Measurements from ENCODE around the gene SMAP2. TPM values are rescaled to one million over a fixed set of nuclear protein-coding genes. Genes with fewer than 3 reads are reported as not detected.

The SMAP2 gene
- polyA plus RNA-seq, 2 of the 4 experiments (the other 2 are of a cell fraction): 6.4 to 7.7 TPM

DNA sequence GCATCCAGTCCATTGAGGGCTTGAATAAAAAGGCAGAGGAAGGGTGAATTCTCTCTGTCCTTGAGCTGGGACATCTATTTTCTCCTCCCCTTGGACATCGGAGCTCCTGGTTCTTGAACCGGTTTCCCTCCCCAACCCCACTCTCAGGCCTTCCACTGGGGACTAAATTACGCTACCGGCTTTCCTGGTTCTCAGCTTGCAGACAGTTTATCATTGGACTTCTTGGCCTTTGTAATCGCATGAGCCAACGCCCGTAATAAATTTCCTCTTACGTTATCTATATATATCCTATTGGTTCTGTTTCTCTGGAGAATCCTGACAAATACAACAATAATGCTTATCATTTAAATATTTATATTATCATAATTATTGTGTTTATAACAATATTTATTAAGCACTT, 36.1 kb upstream of the SMAP2 start (continued):
- TF ChIP-seq ZSCAN20 (CRISPR knock-in tag; IDR thresholded peaks at IDR 0.05): no peak

DNA sequence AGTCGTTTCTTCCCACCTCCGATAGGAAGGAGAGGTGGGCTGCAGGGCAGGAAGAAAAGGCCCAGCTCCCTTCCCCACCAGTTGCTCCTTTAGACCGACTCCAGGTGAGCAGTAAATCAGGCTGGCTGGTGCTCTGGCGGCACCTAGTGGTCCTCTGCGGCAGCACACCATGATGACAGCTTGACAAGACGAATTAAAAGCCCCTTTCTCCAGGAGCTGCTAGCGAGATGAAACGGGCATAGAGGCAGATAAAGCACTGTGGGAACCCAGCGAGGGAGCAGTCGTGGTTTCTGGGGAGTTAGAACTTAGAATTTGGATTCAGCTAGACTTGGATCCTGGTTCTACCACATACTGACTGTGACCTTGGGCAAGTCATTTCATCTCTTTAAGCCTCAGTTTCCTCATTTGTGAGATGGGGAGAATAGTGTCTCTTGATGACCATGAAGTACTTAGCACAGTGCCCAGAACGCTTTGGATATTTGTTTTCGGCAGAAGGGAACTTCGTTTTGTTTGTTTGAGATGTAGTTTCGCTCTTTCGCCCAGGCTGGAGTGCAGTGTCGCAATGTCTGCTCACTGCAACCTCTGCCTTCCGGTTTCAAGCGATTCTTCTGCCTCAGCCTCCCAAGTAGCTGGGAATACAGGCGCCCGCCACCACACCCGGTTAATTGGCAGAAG, 34.6 kb upstream of the SMAP2 start:
- ATAC-seq: peak; percentile 86 to 95
- FAIRE-seq: no peak
- peak; percentile 73 to 80 for DNase-seq (ENCODE audit: low read depth in 1 of 2, low spot score in 1 of 2)
- no peak overlapping the region for H3K27ac ChIP-seq
- no peaks in the 10 kb centered on the region for H3K9me3 ChIP-seq
- ChIA-PET CTCF (interaction anchor here (0.6 to 6.3 kb wide), 57 partner anchors 9 to 366 kb away, joined by 3 to 58 read pairs (median 4); partner anchors contain the start of genes COL9A2, RLF, SMAP2 and TMCO2), POLR2A (interaction anchor here (0.6 to 0.7 kb wide), 2 partner anchors 18 to 81 kb away, joined by 3 to 6 read pairs; partner anchors contain the start of gene ZMPSTE24)
- TF ChIP-seq, protein P1, sequence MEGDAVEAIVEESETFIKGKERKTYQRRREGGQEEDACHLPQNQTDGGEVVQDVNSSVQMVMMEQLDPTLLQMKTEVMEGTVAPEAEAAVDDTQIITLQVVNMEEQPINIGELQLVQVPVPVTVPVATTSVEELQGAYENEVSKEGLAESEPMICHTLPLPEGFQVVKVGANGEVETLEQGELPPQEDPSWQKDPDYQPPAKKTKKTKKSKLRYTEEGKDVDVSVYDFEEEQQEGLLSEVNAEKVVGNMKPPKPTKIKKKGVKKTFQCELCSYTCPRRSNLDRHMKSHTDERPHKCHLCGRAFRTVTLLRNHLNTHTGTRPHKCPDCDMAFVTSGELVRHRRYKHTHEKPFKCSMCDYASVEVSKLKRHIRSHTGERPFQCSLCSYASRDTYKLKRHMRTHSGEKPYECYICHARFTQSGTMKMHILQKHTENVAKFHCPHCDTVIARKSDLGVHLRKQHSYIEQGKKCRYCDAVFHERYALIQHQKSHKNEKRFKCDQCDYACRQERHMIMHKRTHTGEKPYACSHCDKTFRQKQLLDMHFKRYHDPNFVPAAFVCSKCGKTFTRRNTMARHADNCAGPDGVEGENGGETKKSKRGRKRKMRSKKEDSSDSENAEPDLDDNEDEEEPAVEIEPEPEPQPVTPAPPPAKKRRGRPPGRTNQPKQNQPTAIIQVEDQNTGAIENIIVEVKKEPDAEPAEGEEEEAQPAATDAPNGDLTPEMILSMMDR (IDR thresholded peaks at IDR 0.05): peak; percentile 81
- peak in 1 of 2 experiments; percentile 49; a peak in 1 of 4 replicates for TF ChIP-seq CEBPB (IDR thresholded peaks at IDR 0.05)
- TF ChIP-seq SMC3 (IDR thresholded peaks at IDR 0.05): peak; percentile 71
- no peak for TF ChIP-seq HDAC2 (IDR thresholded peaks at IDR 0.05)
- peak; percentile 86 to 94 for TF ChIP-seq RAD21 (conservative IDR thresholded peaks at IDR 0.05 in 1 of 2, IDR thresholded peaks at IDR 0.05 in 1 of 2)
- TF ChIP-seq, protein P2, sequence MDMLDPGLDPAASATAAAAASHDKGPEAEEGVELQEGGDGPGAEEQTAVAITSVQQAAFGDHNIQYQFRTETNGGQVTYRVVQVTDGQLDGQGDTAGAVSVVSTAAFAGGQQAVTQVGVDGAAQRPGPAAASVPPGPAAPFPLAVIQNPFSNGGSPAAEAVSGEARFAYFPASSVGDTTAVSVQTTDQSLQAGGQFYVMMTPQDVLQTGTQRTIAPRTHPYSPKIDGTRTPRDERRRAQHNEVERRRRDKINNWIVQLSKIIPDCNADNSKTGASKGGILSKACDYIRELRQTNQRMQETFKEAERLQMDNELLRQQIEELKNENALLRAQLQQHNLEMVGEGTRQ (IDR thresholded peaks at IDR 0.05): no peak
- TF ChIP-seq, protein P3, sequence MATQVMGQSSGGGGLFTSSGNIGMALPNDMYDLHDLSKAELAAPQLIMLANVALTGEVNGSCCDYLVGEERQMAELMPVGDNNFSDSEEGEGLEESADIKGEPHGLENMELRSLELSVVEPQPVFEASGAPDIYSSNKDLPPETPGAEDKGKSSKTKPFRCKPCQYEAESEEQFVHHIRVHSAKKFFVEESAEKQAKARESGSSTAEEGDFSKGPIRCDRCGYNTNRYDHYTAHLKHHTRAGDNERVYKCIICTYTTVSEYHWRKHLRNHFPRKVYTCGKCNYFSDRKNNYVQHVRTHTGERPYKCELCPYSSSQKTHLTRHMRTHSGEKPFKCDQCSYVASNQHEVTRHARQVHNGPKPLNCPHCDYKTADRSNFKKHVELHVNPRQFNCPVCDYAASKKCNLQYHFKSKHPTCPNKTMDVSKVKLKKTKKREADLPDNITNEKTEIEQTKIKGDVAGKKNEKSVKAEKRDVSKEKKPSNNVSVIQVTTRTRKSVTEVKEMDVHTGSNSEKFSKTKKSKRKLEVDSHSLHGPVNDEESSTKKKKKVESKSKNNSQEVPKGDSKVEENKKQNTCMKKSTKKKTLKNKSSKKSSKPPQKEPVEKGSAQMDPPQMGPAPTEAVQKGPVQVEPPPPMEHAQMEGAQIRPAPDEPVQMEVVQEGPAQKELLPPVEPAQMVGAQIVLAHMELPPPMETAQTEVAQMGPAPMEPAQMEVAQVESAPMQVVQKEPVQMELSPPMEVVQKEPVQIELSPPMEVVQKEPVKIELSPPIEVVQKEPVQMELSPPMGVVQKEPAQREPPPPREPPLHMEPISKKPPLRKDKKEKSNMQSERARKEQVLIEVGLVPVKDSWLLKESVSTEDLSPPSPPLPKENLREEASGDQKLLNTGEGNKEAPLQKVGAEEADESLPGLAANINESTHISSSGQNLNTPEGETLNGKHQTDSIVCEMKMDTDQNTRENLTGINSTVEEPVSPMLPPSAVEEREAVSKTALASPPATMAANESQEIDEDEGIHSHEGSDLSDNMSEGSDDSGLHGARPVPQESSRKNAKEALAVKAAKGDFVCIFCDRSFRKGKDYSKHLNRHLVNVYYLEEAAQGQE (IDR thresholded peaks at IDR 0.05): 0 out of 2 replicates have a peak, but pooled peaks have one; percentile 26
- no peaks in the 10 kb centered on the region for H3K4me1 ChIP-seq
- WGBS (ENCODE audit: missing lambda C conversion rate): 7% methylated on average over 21 of the region's 21 CpGs
- peak overlapping the region; percentile 36 for H3K4me3 ChIP-seq
- H3K4me2 ChIP-seq: peak overlapping the region; percentile 93

DNA sequence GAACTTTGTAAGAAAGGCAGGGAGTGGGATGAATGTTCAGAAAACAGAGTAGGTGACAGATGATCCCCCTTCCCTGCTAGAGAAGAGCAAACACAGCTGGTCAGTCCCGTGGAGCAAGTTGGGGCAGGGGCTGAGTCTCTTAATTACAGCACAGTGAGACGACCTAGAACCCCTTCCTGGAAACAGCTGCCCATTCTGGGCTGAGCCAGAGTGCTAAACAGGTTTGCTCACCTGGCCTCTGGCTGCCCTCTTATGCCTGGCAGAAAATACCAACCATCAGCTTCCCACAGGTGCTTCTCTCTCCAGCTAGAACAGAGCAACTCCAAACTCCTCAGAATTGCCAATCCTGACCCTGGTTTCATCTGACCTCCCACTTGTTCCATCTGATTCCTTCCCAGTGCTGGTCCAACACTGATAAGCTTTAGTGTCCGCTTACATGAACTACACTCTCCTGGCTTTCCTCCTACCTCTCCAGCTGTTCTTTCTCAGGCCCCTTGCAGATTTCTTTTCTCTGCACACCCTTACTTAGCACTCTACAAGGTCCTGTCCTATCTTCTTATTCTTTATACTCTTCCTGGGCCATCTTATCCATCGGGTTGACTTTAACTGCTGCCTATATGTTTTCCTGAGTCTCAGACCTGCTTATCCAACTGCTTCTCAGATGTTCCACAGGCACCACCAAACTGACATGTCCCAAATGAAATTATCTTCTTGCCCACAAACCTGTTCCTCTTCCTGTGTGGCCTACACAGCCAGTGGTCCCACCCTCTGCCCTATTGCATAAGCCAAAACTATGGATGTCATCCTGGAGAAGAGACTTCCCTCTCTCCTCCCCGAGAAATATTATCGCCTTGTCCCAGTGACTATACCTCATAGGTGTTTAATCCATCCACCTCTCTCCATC, 33.9 kb upstream of the SMAP2 start:
- FAIRE-seq (no peak), DNase-seq (ENCODE audit: low read depth in 1 of 2, low spot score in 1 of 2) (no peak), ATAC-seq (peak; percentile 37 to 64; a peak in 3 of 6 replicates)
- WGBS (ENCODE audit: missing lambda C conversion rate): 37% methylated on average over 6 of the region's 6 CpGs
- ChIA-PET POLR2A (no interaction called here), CTCF (interaction anchor here (0.8 to 6.3 kb wide), 48 partner anchors 9 to 297 kb away, joined by 3 to 58 read pairs (median 6); partner anchors contain the start of genes COL9A2, RLF and SMAP2)
- H3K4me2 ChIP-seq: peak overlapping the region; percentile 93
- H3K9me3 ChIP-seq: no peaks in the 10 kb centered on the region
- no peak overlapping the region for H3K27ac ChIP-seq
- no peak for TF ChIP-seq MAFK (IDR thresholded peaks at IDR 0.05; ENCODE audit: partially characterized antibody)
- TF ChIP-seq TP53 (CRISPR knock-in tag; IDR thresholded peaks at IDR 0.05): no peak
- TF ChIP-seq HOXB5 (CRISPR knock-in tag; IDR thresholded peaks at IDR 0.05): no peak
- TF ChIP-seq CBX8 (IDR thresholded peaks at IDR 0.05): no peak
- no peak for TF ChIP-seq SMC3 (IDR thresholded peaks at IDR 0.05)
- no peak for TF ChIP-seq EHF (CRISPR knock-in tag; IDR thresholded peaks at IDR 0.05)
- TF ChIP-seq, protein P4, sequence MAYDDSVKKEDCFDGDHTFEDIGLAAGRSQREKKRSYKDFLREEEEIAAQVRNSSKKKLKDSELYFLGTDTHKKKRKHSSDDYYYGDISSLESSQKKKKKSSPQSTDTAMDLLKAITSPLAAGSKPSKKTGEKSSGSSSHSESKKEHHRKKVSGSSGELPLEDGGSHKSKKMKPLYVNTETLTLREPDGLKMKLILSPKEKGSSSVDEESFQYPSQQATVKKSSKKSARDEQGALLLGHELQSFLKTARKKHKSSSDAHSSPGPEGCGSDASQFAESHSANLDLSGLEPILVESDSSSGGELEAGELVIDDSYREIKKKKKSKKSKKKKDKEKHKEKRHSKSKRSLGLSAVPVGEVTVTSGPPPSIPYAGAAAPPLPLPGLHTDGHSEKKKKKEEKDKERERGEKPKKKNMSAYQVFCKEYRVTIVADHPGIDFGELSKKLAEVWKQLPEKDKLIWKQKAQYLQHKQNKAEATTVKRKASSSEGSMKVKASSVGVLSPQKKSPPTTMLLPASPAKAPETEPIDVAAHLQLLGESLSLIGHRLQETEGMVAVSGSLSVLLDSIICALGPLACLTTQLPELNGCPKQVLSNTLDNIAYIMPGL (CRISPR knock-in tag; IDR thresholded peaks at IDR 0.05; ENCODE audit: borderline replicate concordance): no peak
- TF ChIP-seq MAZ (IDR thresholded peaks at IDR 0.05; ENCODE audit: borderline replicate concordance, low read depth, low read length): no peak
- no peak for TF ChIP-seq ZNF302 (CRISPR knock-in tag; IDR thresholded peaks at IDR 0.05)
- no peak for TF ChIP-seq CEBPB (IDR thresholded peaks at IDR 0.05)
- TF ChIP-seq, protein P3 (IDR thresholded peaks at IDR 0.05): no peak
- no peak for TF ChIP-seq KDM5A (IDR thresholded peaks at IDR 0.05)
- no peaks in the 10 kb centered on the region for H3K4me1 ChIP-seq
- peak overlapping the region; percentile 36; the same call in 2 of the 3 replicates for H3K4me3 ChIP-seq

Data from A549 (cell line).